H1 (cell line): ENCODE results near the gene RRH. TPM values are rescaled to one million over a fixed set of nuclear protein-coding genes. Genes with fewer than 3 reads are reported as not detected.

Experiments used
- CTCF ChIA-PET: fragments of 300-600 bp; sonication (Branson Sonifier 250); formaldehyde crosslinking; loops from one replicate; lab custom pipeline; 2021; ENCODE audit not compliant: partially characterized antibody; lab: Charles Lee
- POLR2A ChIA-PET: fragments of 300-600 bp; sonication (Branson Sonifier 250); formaldehyde crosslinking; loops from one replicate; lab custom pipeline; 2021; ENCODE audit warnings: inconsistent platforms; ENCODE audit not compliant: partially characterized antibody; lab: Charles Lee
- DNase-seq, 2 experiments: peaks; one replicate each; pipeline versions ENCODE4 v3.0.0 to v3.0.0-alpha.2; 2010 to 2022; ENCODE audit warnings: low spot score in 2 of 2, low read depth in 1 of 2, mixed read lengths in 1 of 2
- FAIRE-seq: peaks from 2 replicates; lab custom pipeline; 2011; peaks lifted over from hg19 to GRCh38; lab: Jason Lieb, UNC
- H2AFZ ChIP-seq: 2 replicates; pipeline ENCODE4 v1.8.1; 2012; ENCODE audit warnings: low read length, inconsistent platforms
- H2AK5ac ChIP-seq: 2 replicates; pipeline ENCODE4 v1.6.1; 2013; ENCODE audit warnings: low read depth, low read length
- H2BK120ac ChIP-seq: replicated peaks from 2 replicates; pipeline ENCODE3; 2013; ENCODE audit warnings: low read depth, low read length, inconsistent platforms
- H2BK12ac ChIP-seq: 2 replicates; pipeline ENCODE4 v1.6.1; 2013; ENCODE audit warnings: low read depth, low read length
- H2BK15ac ChIP-seq: 2 replicates; pipeline ENCODE4 v1.6.1; 2013; ENCODE audit warnings: low read length
- H2BK20ac ChIP-seq: 2 replicates; pipeline ENCODE4 v1.6.1; 2013; ENCODE audit warnings: low read length
- H2BK5ac ChIP-seq: 2 replicates; pipeline ENCODE4 v1.6.1; 2013; ENCODE audit warnings: low read depth, low read length
- H3K14ac ChIP-seq: 2 replicates; pipeline ENCODE4 v1.6.1; 2013; ENCODE audit warnings: inconsistent platforms; ENCODE audit not compliant: insufficient read length
- H3K18ac ChIP-seq: 2 replicates; pipeline ENCODE4 v1.6.1; 2013; ENCODE audit warnings: low read length; ENCODE audit errors: extremely low read depth
- H3K23ac ChIP-seq: 2 replicates; pipeline ENCODE4 v1.6.1; 2013; ENCODE audit warnings: inconsistent platforms; ENCODE audit not compliant: insufficient read length
- H3K23me2 ChIP-seq: 2 replicates; pipeline ENCODE4 v1.6.1; 2013; ENCODE audit warnings: low read depth, low read length
- H3K27ac ChIP-seq: 2 replicates; pipeline ENCODE4 v1.6.1; 2011; ENCODE audit warnings: low read depth, low read length, inconsistent platforms
- H3K27me3 ChIP-seq, 4 experiments: replicated peaks in 1 of 4; 1 replicate in 1 of 4; 2 replicates in 3 of 4; pipeline versions ENCODE4 v1.6.1 to v1.8.1; 2011 to 2013; ENCODE audit warnings: low read length in 3 of 4, mild to moderate bottlenecking in 3 of 4, inconsistent platforms in 2 of 4, mixed read lengths in 2 of 4, moderate library complexity in 1 of 4; ENCODE audit not compliant: control insufficient read depth in 3 of 4, insufficient read depth in 3 of 4; ENCODE audit errors: extremely low read depth in 1 of 4
- H3K36me3 ChIP-seq, 4 experiments: 2 replicates each; pipeline versions ENCODE4 v1.6.1 to v1.8.1; 2011 to 2013; ENCODE audit warnings: mild to moderate bottlenecking in 4 of 4, low read length in 3 of 4, moderate library complexity in 2 of 4, control low read depth in 1 of 4, inconsistent platforms in 1 of 4; ENCODE audit not compliant: insufficient read depth in 4 of 4, control insufficient read depth in 2 of 4
- H3K4ac ChIP-seq: replicated peaks from 2 replicates; pipeline ENCODE3; 2013; ENCODE audit warnings: low read length, low read depth, mixed read lengths, inconsistent platforms; ENCODE audit not compliant: insufficient read length
- H3K4me1 ChIP-seq, 4 experiments: replicated peaks in 1 of 4; 1 replicate in 1 of 4; 2 replicates in 3 of 4; pipeline versions ENCODE4 v1.6.1 to v1.8.1; 2011 to 2013; ENCODE audit warnings: low read length in 3 of 4, inconsistent platforms in 2 of 4, mixed read lengths in 1 of 4; ENCODE audit not compliant: insufficient read depth in 4 of 4, control insufficient read depth in 3 of 4
- H3K4me2 ChIP-seq, 2 experiments: 2 replicates each; pipeline versions ENCODE4 v1.6.1 to v1.8.1; 2011 to 2013; ENCODE audit warnings: low read depth in 2 of 2, low read length in 2 of 2, control low read depth in 1 of 2, inconsistent platforms in 1 of 2, mild to moderate bottlenecking in 1 of 2; ENCODE audit not compliant: insufficient read depth in 1 of 2
- H3K4me3 ChIP-seq, 4 experiments: fragments of 200-600, 300-600 bp in 1 of 4; sonication (generic), shearing (Covaris generic), sonication (Bioruptor Twin) in 1 of 4; 2 replicates each; pipeline versions ENCODE4 v1.5.1 to v1.8.1; 2011 to 2016; ENCODE audit warnings: low read length in 4 of 4, low read depth in 3 of 4, control low read depth in 2 of 4, inconsistent platforms in 2 of 4, mild to moderate bottlenecking in 2 of 4, mixed read lengths in 1 of 4, moderate library complexity in 1 of 4; ENCODE audit not compliant: insufficient read depth in 2 of 4; ENCODE audit errors: extremely low read depth in 1 of 4
- H3K56ac ChIP-seq: replicated peaks from 2 replicates; pipeline ENCODE3; 2013; ENCODE audit warnings: low read depth, mild to moderate bottlenecking, mixed read lengths, low read length, inconsistent platforms; ENCODE audit not compliant: insufficient read length
- H3K79me1 ChIP-seq: 2 replicates; pipeline ENCODE4 v1.6.1; 2013; ENCODE audit warnings: low read depth, low read length, control low read depth
- H3K79me2 ChIP-seq, 2 experiments: 2 replicates each; pipeline versions ENCODE4 v1.6.1 to v1.8.1; 2012 to 2013; ENCODE audit warnings: low read length in 2 of 2, mild to moderate bottlenecking in 2 of 2, inconsistent platforms in 1 of 2; ENCODE audit not compliant: insufficient read depth in 2 of 2, control insufficient read depth in 1 of 2
- H3K9ac ChIP-seq, 4 experiments: replicated peaks in 1 of 4; 1 replicate in 1 of 4; 2 replicates in 3 of 4; pipeline versions ENCODE4 v1.6.1 to v1.8.1; 2011 to 2013; ENCODE audit warnings: low read depth in 3 of 4, low read length in 3 of 4, control low read depth in 2 of 4, mild to moderate bottlenecking in 2 of 4, moderate library complexity in 2 of 4, inconsistent platforms in 1 of 4; ENCODE audit errors: extremely low read depth in 1 of 4
- H3K9me3 ChIP-seq, 2 experiments: 2 replicates each; pipeline versions ENCODE4 v1.6.1 to v1.8.1; 2012 to 2013; ENCODE audit warnings: mild to moderate bottlenecking in 2 of 2, moderate library complexity in 2 of 2, control low read depth in 1 of 2, inconsistent platforms in 1 of 2, low read depth in 1 of 2, low read length in 1 of 2, mixed read lengths in 1 of 2; ENCODE audit not compliant: insufficient read depth in 2 of 2
- H4K20me1 ChIP-seq, 2 experiments: replicated peaks in 1 of 2; 2 replicates each; pipeline versions ENCODE3 to v1.8.1; 2011 to 2013; ENCODE audit warnings: inconsistent platforms in 2 of 2, low read length in 2 of 2, mild to moderate bottlenecking in 1 of 2; ENCODE audit not compliant: insufficient read depth in 2 of 2, control insufficient read depth in 1 of 2
- H4K5ac ChIP-seq: 2 replicates; pipeline ENCODE4 v1.6.1; 2013; ENCODE audit warnings: low read length, low read depth, mixed read lengths, inconsistent platforms; ENCODE audit not compliant: insufficient read length
- H4K8ac ChIP-seq: 2 replicates; pipeline ENCODE4 v1.8.0; 2013; ENCODE audit warnings: mild to moderate bottlenecking, moderate library complexity, low read length, inconsistent platforms; ENCODE audit not compliant: insufficient read depth; ENCODE audit errors: extremely low read depth
- H4K91ac ChIP-seq: replicated peaks from 2 replicates; pipeline ENCODE3; 2013; ENCODE audit warnings: low read length, mixed read lengths, inconsistent platforms; ENCODE audit not compliant: insufficient read length
- ASH2L ChIP-seq: fragments of 200-600, 300-600 bp; sonication (generic); IDR thresholded peaks from one replicate; pipeline ENCODE4 v1.7.1; 2017; ENCODE audit warnings: low read length
- CEBPB ChIP-seq: IDR thresholded peaks from 2 replicates; pipeline ENCODE4 v1.6.1; 2012; ENCODE audit warnings: low read depth, low read length
- CTBP2 ChIP-seq: IDR thresholded peaks from 2 replicates; pipeline ENCODE4 v1.7.0; 2011; ENCODE audit warnings: borderline replicate concordance, mild to moderate bottlenecking, moderate library complexity, mixed read lengths, low read length; ENCODE audit not compliant: insufficient read depth, insufficient read length
- EGR1 ChIP-seq: IDR thresholded peaks from 2 replicates; pipeline ENCODE4 v1.6.1; 2011; ENCODE audit warnings: low read depth, low read length, borderline replicate concordance
- GTF2F1 ChIP-seq: IDR thresholded peaks from 2 replicates; pipeline ENCODE4 v1.6.1; 2012; ENCODE audit warnings: low read depth, low read length, improper control_type of control experiment, borderline replicate concordance
- KDM4A ChIP-seq: IDR thresholded peaks from one replicate; pipeline ENCODE4 v1.7.1; 2012; ENCODE audit warnings: low read depth, mild to moderate bottlenecking, moderate library complexity, low read length, inconsistent platforms; ENCODE audit not compliant: severe bottlenecking
- MAX ChIP-seq: IDR thresholded peaks from 2 replicates; pipeline ENCODE4 v1.6.1; 2012; ENCODE audit warnings: inconsistent platforms
- POLR2A ChIP-seq, 2 experiments: IDR thresholded peaks; 1 replicate in 1 of 2; 2 replicates in 1 of 2; pipeline ENCODE4 v1.6.1; 2011; ENCODE audit warnings: low read depth in 2 of 2, low read length in 2 of 2, mild to moderate bottlenecking in 2 of 2; ENCODE audit errors: control extremely low read depth in 1 of 2
- POU5F1 ChIP-seq: IDR thresholded peaks from 2 replicates; pipeline ENCODE4 v1.6.1; 2011; ENCODE audit warnings: low read depth, mild to moderate bottlenecking, low read length, moderate library complexity
- RFX5 ChIP-seq: IDR thresholded peaks from 2 replicates; pipeline ENCODE4 v1.6.1; 2011; ENCODE audit warnings: low read depth, low read length, improper control_type of control experiment, borderline replicate concordance
- SIX5 ChIP-seq: IDR thresholded peaks from 2 replicates; pipeline ENCODE4 v1.6.1; 2011; ENCODE audit warnings: mild to moderate bottlenecking, low read depth, low read length
- SP1 ChIP-seq: IDR thresholded peaks from 2 replicates; pipeline ENCODE4 v1.6.1; 2011; ENCODE audit warnings: low read depth, low read length
- TAF1 ChIP-seq: IDR thresholded peaks from 2 replicates; pipeline ENCODE4 v1.6.1; 2011; ENCODE audit warnings: mild to moderate bottlenecking, low read depth, low read length
- WGBS, 2 experiments: shearing (Covaris generic) in 1 of 2; methylation state at CpG; one replicate each; pipeline versions ENCODE4 v1.1.6 to v1.1.7; 2013 to 2015; ENCODE audit warnings: low lambda C conversion rate in 2 of 2, mixed read lengths in 2 of 2, inconsistent platforms in 1 of 2, low coverage in 1 of 2, missing lambda C conversion rate in 1 of 2; ENCODE audit not compliant: insufficient replicate concordance in 2 of 2, insufficient coverage in 1 of 2, insufficient read length in 1 of 2; ENCODE audit errors: extremely low coverage in 1 of 2, missing lambda C conversion rate in 1 of 2; 5-methylcytosine and 5-hydroxymethylcytosine counted together
- polyA plus RNA-seq, 7 experiments: library from polyadenylated mRNA; depleted of rRNA in 3 of 7; stranded (reverse) in 5 of 7; unstranded in 2 of 7; fragments of >200 nt in 5 of 7; fragments of 200-250 nt in 2 of 7; gene quantifications; 1 replicate in 5 of 7; 2 replicates in 1 of 7; 4 replicates in 1 of 7; pipeline versions ENCODE4 v1.2.1 to v1.2.3, GENCODE V29; 2011 to 2013; ENCODE audit warnings: missing spikeins in 2 of 7, mixed read lengths in 2 of 7
- total RNA-seq: library from RNA; stranded (reverse); fragmentation: NEBNext Ultra II Directional; extraction: Animal tissue kit (Norgen Biotek cat#: 25700); gene quantifications from 2 replicates; pipeline ENCODE4 v1.2.1, GENCODE V29; 2021
- TF ChIP-seq, protein P1 (sequence below): IDR thresholded peaks from 2 replicates; pipeline ENCODE4 v1.6.1; 2011; ENCODE audit warnings: low read length, improper control_type of control experiment

The RRH gene
- total and polyA plus RNA-seq, 2 of the 8 experiments (the other 6 are each of a cell fraction or from before 2014, with no cell fraction given): 0.38 TPM; not detected in 1

- no peak for DNase-seq
- Histone ChIP-seq H3K4ac (no peak overlapping the region), H3K23ac (no peak overlapping the region), H2AK5ac (no peak overlapping the region), H3K79me1 (no peaks in the 10 kb centered on the region), H3K27me3 (no peaks in the 10 kb centered on the region), H2BK5ac (no peak overlapping the region), H4K91ac (no peak overlapping the region), H3K9me3 (no peaks in the 10 kb centered on the region; a peak in 1 of 4 replicates), H3K36me3 (no peaks in the 10 kb centered on the region), H3K4me2 (no peak overlapping the region), H3K79me2 (no peaks in the 10 kb centered on the region), H4K8ac (no peak overlapping the region), H3K4me3 (no peak overlapping the region), H4K20me1 (no peaks in the 10 kb centered on the region), H3K14ac (no peak overlapping the region), H3K56ac (no peak overlapping the region), H3K18ac (no peak overlapping the region), H3K9ac (no peak overlapping the region), H2BK20ac (no peak overlapping the region), H3K4me1 (peaks cover 0 to 3% (median 0%) of the 10 kb centered on the region in 4 experiments; a peak in 1 of 7 replicates), H2AFZ (no peak overlapping the region), H3K27ac (no peak overlapping the region), H2BK120ac (no peak overlapping the region), H2BK12ac (no peak overlapping the region), H3K23me2 (no peaks in the 10 kb centered on the region), H4K5ac (no peak overlapping the region), H2BK15ac (no peak overlapping the region)
- no peak for FAIRE-seq
- CTCF ChIA-PET: interaction anchor here (2.3 kb wide), 1 partner anchor 19 kb away, joined by 7 read pairs; no protein-coding TSS in a partner anchor
- WGBS, 2 experiments: 86% methylated on average over 3 of the region's 3 CpGs; no CpG with 5 or more reads in 1 of the 2 experiments
- POLR2A ChIA-PET: no interaction called here
- no peak for TF ChIP-seq KDM4A
- TF ChIP-seq SP1: no peak
- no peak for TF ChIP-seq GTF2F1
- TF ChIP-seq CTBP2: no peak
- TF ChIP-seq RFX5: no peak
- no peak for TF ChIP-seq SIX5
- no peak for TF ChIP-seq MAX
- no peak for TF ChIP-seq EGR1
- no peak for TF ChIP-seq CEBPB
- TF ChIP-seq, protein P1, sequence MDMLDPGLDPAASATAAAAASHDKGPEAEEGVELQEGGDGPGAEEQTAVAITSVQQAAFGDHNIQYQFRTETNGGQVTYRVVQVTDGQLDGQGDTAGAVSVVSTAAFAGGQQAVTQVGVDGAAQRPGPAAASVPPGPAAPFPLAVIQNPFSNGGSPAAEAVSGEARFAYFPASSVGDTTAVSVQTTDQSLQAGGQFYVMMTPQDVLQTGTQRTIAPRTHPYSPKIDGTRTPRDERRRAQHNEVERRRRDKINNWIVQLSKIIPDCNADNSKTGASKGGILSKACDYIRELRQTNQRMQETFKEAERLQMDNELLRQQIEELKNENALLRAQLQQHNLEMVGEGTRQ: no peak
- TF ChIP-seq POU5F1: no peak
- no peak for TF ChIP-seq ASH2L
- TF ChIP-seq POLR2A (IDR thresholded peaks at IDR 0.05; ENCODE audit: control extremely low read depth in 1 of 2, low read depth in 2 of 2, low read length in 2 of 2): no peak
- TF ChIP-seq TAF1: no peak
These were observed 34.2 kb downstream of the RRH start for GRCh38 chr4:109861916-109862511.
